ENCODE results near the gene PPIL4.

DNA sequence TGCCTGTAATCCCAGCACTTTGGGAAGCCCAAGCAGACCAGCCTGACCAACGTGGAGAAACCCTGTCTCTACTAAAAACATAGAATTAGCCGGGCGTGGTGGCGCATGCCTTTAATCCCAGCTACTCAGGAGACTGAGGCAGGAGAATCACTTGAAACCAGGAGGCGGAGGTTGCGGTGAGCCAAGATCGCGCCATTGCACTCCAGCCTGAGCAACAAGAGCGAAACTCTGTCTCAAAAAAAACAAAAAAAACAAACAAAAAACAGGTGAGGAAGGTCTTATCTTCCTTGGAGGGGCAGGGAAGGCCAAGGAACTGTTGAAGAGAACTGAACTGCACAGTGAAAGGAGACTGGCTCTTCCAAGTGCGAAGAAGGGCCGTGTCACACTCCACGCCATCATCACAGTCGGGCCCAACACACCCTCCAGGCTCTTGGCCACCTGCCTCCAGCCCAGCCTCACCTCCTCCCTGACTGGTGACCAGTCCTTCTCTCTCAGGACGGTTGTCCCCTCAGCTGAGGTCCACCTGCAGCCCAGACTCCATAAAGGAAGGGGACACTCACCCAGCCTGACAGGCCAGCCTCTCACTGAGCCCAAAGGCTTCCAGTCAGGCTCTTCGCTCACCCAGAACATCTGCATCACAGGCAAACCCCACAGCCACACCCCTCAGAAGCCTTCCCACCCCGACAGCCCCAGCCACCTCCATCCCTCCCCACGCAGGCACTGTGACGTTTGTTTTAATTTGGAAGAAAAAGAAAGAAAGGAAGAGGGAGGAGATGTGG is 65.2 kb downstream of the PPIL4 start:
- TF ChIP-seq CTCF (IDR thresholded peaks at IDR 0.05) (no peak), POLR2A (IDR thresholded peaks at IDR 0.05) (no peak)

Measured in sigmoid colon (tissue), 3 donors.